K562 (cell line): ENCODE results near the gene SEC14L5. TPM values are rescaled to one million over a fixed set of nuclear protein-coding genes. Genes with fewer than 3 reads are reported as not detected.

Experiments
- ATAC-seq: fragments of 200-7000 bp; cut with Tn5 transposase; 3 replicates; pipeline ENCODE4 v1.9.1; 2020; ENCODE audit warnings: moderate library complexity
- BruUV-seq: library from RNA; stranded (reverse); fragments of 400-500 nt; replicated peaks from 2 replicates; lab custom pipeline; 2021; lab: Mats Ljungman, UMichigan
- CTCF ChIA-PET: fragments of 300-600 bp; formaldehyde crosslinking; extraction: SDS; loops from one replicate; lab custom pipeline; 2021; ENCODE audit warnings: low intra/inter-chr PET ratio; lab: Yijun Ruan, JAX
- POLR2A ChIA-PET: fragments of 300-600, 350-650 bp; sonication (Branson Sonifier 250); formaldehyde crosslinking; extraction: SDS; loops from one replicate; lab custom pipeline; 2021; ENCODE audit warnings: antibody characterized with exemption, inconsistent platforms; lab: Yijun Ruan, JAX
- DNase-seq, 4 experiments: peaks; one replicate each; pipeline versions ENCODE4 v3.0.0 to v3.0.0-alpha.2; 2011 to 2018; ENCODE audit warnings: low spot score in 3 of 4, mixed read lengths in 3 of 4; ENCODE audit errors: extremely low read depth in 1 of 4
- FAIRE-seq: peaks from 2 replicates; lab custom pipeline; 2011; peaks lifted over from hg19 to GRCh38; lab: Jason Lieb, UNC
- H2AFZ ChIP-seq: 2 replicates; pipeline ENCODE4 v1.6.0; 2011; ENCODE audit warnings: low read depth, low read length, control low read depth, inconsistent platforms
- H3K27ac ChIP-seq: fragments of 200-600 bp; 3 replicates; pipeline ENCODE4 v1.8.0; 2011; ENCODE audit warnings: low read depth, mild to moderate bottlenecking, control low read depth, inconsistent platforms, low read length, moderate library complexity, mixed read lengths; ENCODE audit errors: extremely low read depth
- H3K27me3 ChIP-seq, 2 experiments: fragments of 300-600 bp in 1 of 2; 2 replicates in 1 of 2; 3 replicates in 1 of 2; pipeline versions ENCODE4 v1.6.0 to v1.8.0; 2011; ENCODE audit warnings: inconsistent platforms in 2 of 2, low read length in 2 of 2, mild to moderate bottlenecking in 1 of 2, mixed read lengths in 1 of 2, moderate library complexity in 1 of 2; ENCODE audit not compliant: control insufficient read depth in 2 of 2, insufficient read depth in 2 of 2
- H3K36me3 ChIP-seq: fragments of 300-600 bp; 3 replicates; pipeline ENCODE4 v1.8.0; 2011; ENCODE audit warnings: mild to moderate bottlenecking, low read length, inconsistent platforms; ENCODE audit not compliant: control insufficient read depth, insufficient read depth
- H3K4me1 ChIP-seq, 2 experiments: fragments of 200-600 bp in 1 of 2; replicated peaks in 1 of 2; 2 replicates in 1 of 2; 3 replicates in 1 of 2; pipeline versions ENCODE4 v1.5.1 to v1.8.0; 2011; ENCODE audit warnings: inconsistent platforms in 2 of 2, low read length in 2 of 2, mild to moderate bottlenecking in 1 of 2, mixed read lengths in 1 of 2, moderate library complexity in 1 of 2; ENCODE audit not compliant: control insufficient read depth in 2 of 2, insufficient read depth in 2 of 2
- H3K4me2 ChIP-seq: 2 replicates; pipeline ENCODE4 v1.6.1; 2011; ENCODE audit warnings: low read length, control low read depth, inconsistent platforms, mixed read lengths; ENCODE audit not compliant: insufficient read depth
- H3K4me3 ChIP-seq: fragments of 200-600 bp; sonication (generic), shearing (Covaris generic); 2 replicates; pipeline ENCODE4 v1.5.1; 2016; ENCODE audit warnings: control low read depth, inconsistent platforms
- H3K79me2 ChIP-seq: fragments of 200-600 bp; 3 replicates; pipeline ENCODE4 v1.8.0; 2011; ENCODE audit warnings: low read length, inconsistent platforms; ENCODE audit not compliant: control insufficient read depth, insufficient read depth
- H3K9ac ChIP-seq, 2 experiments: 2 replicates each; pipeline versions ENCODE4 v1.6.0 to v1.6.1; 2011; ENCODE audit warnings: low read depth in 2 of 2, low read length in 2 of 2, control low read depth in 1 of 2, inconsistent platforms in 1 of 2, mild to moderate bottlenecking in 1 of 2, mixed read lengths in 1 of 2; ENCODE audit not compliant: insufficient read depth in 1 of 2
- H3K9me1 ChIP-seq: one replicate; pipeline ENCODE4 v1.6.0; 2011; ENCODE audit warnings: inconsistent platforms, mild to moderate bottlenecking, low read length, moderate library complexity; ENCODE audit not compliant: control insufficient read depth, insufficient read depth
- H3K9me3 ChIP-seq: replicated peaks from 2 replicates; pipeline ENCODE4 v1.5.1; 2011; ENCODE audit warnings: low read depth, low read length, inconsistent platforms; ENCODE audit not compliant: control insufficient read depth, insufficient read depth
- H4K20me1 ChIP-seq: replicated peaks from 2 replicates; pipeline ENCODE4 v1.6.1; 2011; ENCODE audit warnings: low read length, inconsistent platforms, mixed read lengths; ENCODE audit not compliant: control insufficient read depth, insufficient read depth
- FOXJ2 ChIP-seq: fragments of 200-800 bp; sonication (Bioruptor generic); IDR thresholded peaks from 2 replicates; pipeline ENCODE4 v1.6.1; 2016; ENCODE audit warnings: missing genetic modification characterization, missing compliant biosample characterization
- GTF2F1 ChIP-seq: IDR thresholded peaks from 2 replicates; pipeline ENCODE4 v1.6.1; 2011; ENCODE audit warnings: low read depth, low read length, improper control_type of control experiment
- HCFC1 ChIP-seq: IDR thresholded peaks from 2 replicates; pipeline ENCODE4 v1.6.1; 2012; ENCODE audit warnings: low read depth, low read length, improper control_type of control experiment
- NFE2 ChIP-seq: IDR thresholded peaks from 2 replicates; pipeline ENCODE4 v1.6.1; 2014; ENCODE audit warnings: antibody characterized with exemption, low read depth
- PCBP2 ChIP-seq: fragments of 200-400 bp; formaldehyde crosslinking; IDR thresholded peaks from 2 replicates; pipeline ENCODE4 v1.6.1; 2018; ENCODE audit warnings: low read length, low read depth, mild to moderate bottlenecking, moderate library complexity; ENCODE audit not compliant: poor library complexity, severe bottlenecking
- PYGO2 ChIP-seq: fragments of 450-650 bp; IDR thresholded peaks from 2 replicates; pipeline ENCODE4 v1.6.1; 2016; ENCODE audit warnings: mild to moderate bottlenecking, missing genetic modification characterization, moderate library complexity, missing compliant biosample characterization
- SMC3 ChIP-seq: conservative IDR thresholded peaks from 2 replicates; pipeline ENCODE4 v1.6.1; 2011; ENCODE audit warnings: low read depth, low read length, improper control_type of control experiment; ENCODE audit not compliant: insufficient read depth
- STAG1 ChIP-seq: sonication (generic); formaldehyde crosslinking; IDR thresholded peaks from 2 replicates; pipeline ENCODE4 v1.5.0; 2020; ENCODE audit warnings: missing genetic modification reagents, borderline replicate concordance
- ZZZ3 ChIP-seq: fragments of 450-650 bp; IDR thresholded peaks from 2 replicates; pipeline ENCODE4 v1.6.1; 2016; ENCODE audit warnings: antibody characterized with exemption, mild to moderate bottlenecking, moderate library complexity
- WGBS: fragments of 100-300 bp; shearing (Covaris generic); methylation state at CpG from one replicate; pipeline ENCODE4 v1.1.6; 2016; ENCODE audit warnings: low coverage, mixed read lengths; ENCODE audit not compliant: insufficient coverage; ENCODE audit errors: missing lambda C conversion rate; 5-methylcytosine and 5-hydroxymethylcytosine counted together
- in situ Hi-C: fragments of 300-500 bp; cut with MboI; formaldehyde crosslinking; loops from 4 replicates; pipeline ENCODE4 v1.15.0; 2018; ENCODE audit warnings: inconsistent platforms, mixed read lengths
- intact Hi-C: fragments of 100-400 bp; cut with micrococcal nuclease; formaldehyde crosslinking; loops from 2 replicates; pipeline ENCODE4 v1.14.2; 2022
- polyA plus RNA-seq, 8 experiments: library from polyadenylated mRNA; depleted of rRNA in 4 of 8; stranded (reverse) in 5 of 8; unstranded in 3 of 8; fragments of >200 nt; fragmentation: Nextera tagmentation in 2 of 8; fragmentation: Illumina TruSeq in 1 of 8; extraction: Ambion mirVana in 2 of 8; extraction: Trizol in 1 of 8; gene quantifications; 2 replicates each; pipeline versions ENCODE4 v1.2.1 to v1.2.3, GENCODE V29; 2011 to 2014; ENCODE audit warnings: inconsistent platforms in 1 of 8, missing spikeins in 1 of 8
- total RNA-seq, 7 experiments: library from RNA; depleted of rRNA in 6 of 7; stranded (reverse); fragments of >200 nt in 6 of 7; fragmentation: Illumina TruSeq in 2 of 7; extraction: Trizol in 2 of 7; gene quantifications; 2 replicates each; pipeline versions ENCODE4 v1.2.1 to v1.2.3, GENCODE V29; 2011 to 2021; ENCODE audit warnings: low replicate concordance in 1 of 7
- TF ChIP-seq, protein P1 (sequence below), 2 experiments: fragments of 450-650 bp in 1 of 2; sonication (generic) in 1 of 2; formaldehyde crosslinking; conservative IDR thresholded peaks; 2 replicates each; pipeline versions ENCODE4 v1.4.0 to v1.8.1; 2020 to 2022; ENCODE audit warnings: mild to moderate bottlenecking in 1 of 2, missing genetic modification reagents in 1 of 2
- TF ChIP-seq, protein P2 (sequence below), 2 experiments: fragments of 450-650 bp; formaldehyde crosslinking in 1 of 2; IDR thresholded peaks; 2 replicates each; pipeline versions ENCODE4 v1.4.0 to v1.6.1; 2014 to 2020; ENCODE audit warnings: mild to moderate bottlenecking in 2 of 2, borderline replicate concordance in 1 of 2, low read depth in 1 of 2
- TF ChIP-seq, protein P3 (sequence below): sonication (generic); formaldehyde crosslinking; IDR thresholded peaks from 2 replicates; pipeline ENCODE4 v1.8.0; 2022; ENCODE audit warnings: missing genetic modification reagents, mild to moderate bottlenecking, moderate library complexity, borderline replicate concordance

SEC14L5 gene
- total and polyA plus RNA-seq, 9 of the 15 experiments (the other 6 are each of a cell fraction or from before 2014, with no cell fraction given): 0.11 TPM; not detected in 8

DNA sequence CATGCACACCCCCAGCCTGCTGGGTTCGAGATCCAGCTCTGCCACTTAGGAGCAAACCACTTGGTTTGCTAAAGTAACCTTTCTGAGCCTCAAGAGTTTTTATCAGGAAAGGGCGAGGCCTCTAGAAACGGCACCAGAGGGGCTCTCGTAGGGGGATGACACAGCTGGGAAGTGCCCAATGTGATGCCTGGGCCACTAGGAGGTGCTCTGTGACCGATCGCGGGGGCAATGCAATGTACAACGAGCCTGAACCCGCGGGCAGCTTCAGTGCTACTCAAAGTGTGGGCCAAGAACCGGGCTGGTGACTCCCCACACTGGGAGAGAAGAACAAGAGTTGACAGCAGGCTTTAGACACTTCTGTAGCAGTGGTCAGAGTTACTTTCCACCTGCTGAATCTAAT lies 98.2 kb downstream of the SEC14L5 start:
- ChIA-PET CTCF (interaction anchor here (1.1 kb wide), 1 partner anchor 656 kb away, joined by 3 read pairs; no protein-coding TSS in a partner anchor), POLR2A (interaction anchor here (0.6 to 0.9 kb wide), 6 partner anchors 11 to 1363 kb away, joined by 3 to 4 read pairs (median 3); no protein-coding TSS in a partner anchor)
- no peaks in the 10 kb centered on the region for H3K79me2 ChIP-seq
- H3K27me3 ChIP-seq: peaks cover 12 to 52% of the 10 kb centered on the region in 2 experiments
- ATAC-seq: peak; percentile 97
- H3K9me1 ChIP-seq: no peaks in the 10 kb centered on the region
- FAIRE-seq: peak; percentile 55
- intact Hi-C loops: no loop called here
- H3K9ac ChIP-seq: peak overlapping the region in 1 of 2 experiments; percentile 29; a peak in 1 of 4 replicates
- H3K36me3 ChIP-seq: no peaks in the 10 kb centered on the region
- WGBS: 3% methylated on average over 11 of the region's 11 CpGs
- H4K20me1 ChIP-seq: no peaks in the 10 kb centered on the region
- H3K4me1 ChIP-seq: no peaks in the 10 kb centered on the region
- BruUV-seq: no TSS peak
- no peak overlapping the region for H3K4me3 ChIP-seq
- in situ Hi-C loops: no loop called here
- H3K9me3 ChIP-seq: no peaks in the 10 kb centered on the region
- DNase-seq: peak; percentile 62 to 73 (median 64)
- no peak overlapping the region for H2AFZ ChIP-seq
- no peak overlapping the region for H3K4me2 ChIP-seq
- H3K27ac ChIP-seq: no peak overlapping the region
- TF ChIP-seq STAG1 (CRISPR knock-in tag): peak; percentile 24; the same call in 1 of the 2 replicates
- TF ChIP-seq, protein P1, sequence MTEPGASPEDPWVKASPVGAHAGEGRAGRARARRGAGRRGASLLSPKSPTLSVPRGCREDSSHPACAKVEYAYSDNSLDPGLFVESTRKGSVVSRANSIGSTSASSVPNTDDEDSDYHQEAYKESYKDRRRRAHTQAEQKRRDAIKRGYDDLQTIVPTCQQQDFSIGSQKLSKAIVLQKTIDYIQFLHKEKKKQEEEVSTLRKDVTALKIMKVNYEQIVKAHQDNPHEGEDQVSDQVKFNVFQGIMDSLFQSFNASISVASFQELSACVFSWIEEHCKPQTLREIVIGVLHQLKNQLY (CRISPR knock-in tag; conservative IDR thresholded peaks at IDR 0.05): no peak
- TF ChIP-seq PYGO2: no peak
- TF ChIP-seq, protein P2, sequence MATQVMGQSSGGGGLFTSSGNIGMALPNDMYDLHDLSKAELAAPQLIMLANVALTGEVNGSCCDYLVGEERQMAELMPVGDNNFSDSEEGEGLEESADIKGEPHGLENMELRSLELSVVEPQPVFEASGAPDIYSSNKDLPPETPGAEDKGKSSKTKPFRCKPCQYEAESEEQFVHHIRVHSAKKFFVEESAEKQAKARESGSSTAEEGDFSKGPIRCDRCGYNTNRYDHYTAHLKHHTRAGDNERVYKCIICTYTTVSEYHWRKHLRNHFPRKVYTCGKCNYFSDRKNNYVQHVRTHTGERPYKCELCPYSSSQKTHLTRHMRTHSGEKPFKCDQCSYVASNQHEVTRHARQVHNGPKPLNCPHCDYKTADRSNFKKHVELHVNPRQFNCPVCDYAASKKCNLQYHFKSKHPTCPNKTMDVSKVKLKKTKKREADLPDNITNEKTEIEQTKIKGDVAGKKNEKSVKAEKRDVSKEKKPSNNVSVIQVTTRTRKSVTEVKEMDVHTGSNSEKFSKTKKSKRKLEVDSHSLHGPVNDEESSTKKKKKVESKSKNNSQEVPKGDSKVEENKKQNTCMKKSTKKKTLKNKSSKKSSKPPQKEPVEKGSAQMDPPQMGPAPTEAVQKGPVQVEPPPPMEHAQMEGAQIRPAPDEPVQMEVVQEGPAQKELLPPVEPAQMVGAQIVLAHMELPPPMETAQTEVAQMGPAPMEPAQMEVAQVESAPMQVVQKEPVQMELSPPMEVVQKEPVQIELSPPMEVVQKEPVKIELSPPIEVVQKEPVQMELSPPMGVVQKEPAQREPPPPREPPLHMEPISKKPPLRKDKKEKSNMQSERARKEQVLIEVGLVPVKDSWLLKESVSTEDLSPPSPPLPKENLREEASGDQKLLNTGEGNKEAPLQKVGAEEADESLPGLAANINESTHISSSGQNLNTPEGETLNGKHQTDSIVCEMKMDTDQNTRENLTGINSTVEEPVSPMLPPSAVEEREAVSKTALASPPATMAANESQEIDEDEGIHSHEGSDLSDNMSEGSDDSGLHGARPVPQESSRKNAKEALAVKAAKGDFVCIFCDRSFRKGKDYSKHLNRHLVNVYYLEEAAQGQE (IDR thresholded peaks at IDR 0.05; ENCODE audit: borderline replicate concordance): peak; percentile 57; the same call in 1 of the 2 replicates
- TF ChIP-seq, protein P2 (CRISPR knock-in tag; IDR thresholded peaks at IDR 0.05; ENCODE audit: low read depth): no peak
- TF ChIP-seq FOXJ2 (tag): no peak
- TF ChIP-seq ZZZ3: no peak
- TF ChIP-seq GTF2F1: no peak
- no peak for TF ChIP-seq HCFC1
- no peak for TF ChIP-seq PCBP2
- TF ChIP-seq NFE2: peak; percentile 30; the same call in 1 of the 2 replicates
- TF ChIP-seq, protein P3, sequence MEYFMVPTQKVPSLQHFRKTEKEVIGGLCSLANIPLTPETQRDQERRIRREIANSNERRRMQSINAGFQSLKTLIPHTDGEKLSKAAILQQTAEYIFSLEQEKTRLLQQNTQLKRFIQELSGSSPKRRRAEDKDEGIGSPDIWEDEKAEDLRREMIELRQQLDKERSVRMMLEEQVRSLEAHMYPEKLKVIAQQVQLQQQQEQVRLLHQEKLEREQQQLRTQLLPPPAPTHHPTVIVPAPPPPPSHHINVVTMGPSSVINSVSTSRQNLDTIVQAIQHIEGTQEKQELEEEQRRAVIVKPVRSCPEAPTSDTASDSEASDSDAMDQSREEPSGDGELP (CRISPR knock-in tag): peak; percentile 63; the same call in 1 of the 2 replicates
- TF ChIP-seq SMC3: peak; percentile 41
